H1 (cell line): ENCODE results near the gene CAVIN2. TPM values are rescaled to one million over a fixed set of nuclear protein-coding genes. Genes with fewer than 3 reads are reported as not detected.

Experiments
- polyA plus RNA-seq, 7 experiments: library from polyadenylated mRNA; depleted of rRNA in 3 of 7; stranded (reverse) in 5 of 7; unstranded in 2 of 7; fragments of >200 nt in 5 of 7; fragments of 200-250 nt in 2 of 7; gene quantifications; 1 replicate in 5 of 7; 2 replicates in 1 of 7; 4 replicates in 1 of 7; pipeline versions ENCODE4 v1.2.1 to v1.2.3, GENCODE V29; 2011 to 2013; ENCODE audit warnings: missing spikeins in 2 of 7, mixed read lengths in 2 of 7
- total RNA-seq: library from RNA; stranded (reverse); fragmentation: NEBNext Ultra II Directional; extraction: Animal tissue kit (Norgen Biotek cat#: 25700); gene quantifications from 2 replicates; pipeline ENCODE4 v1.2.1, GENCODE V29; 2021
- TF ChIP-seq, protein P1 (sequence below): fragments of 300-600 bp; sonication (generic); IDR thresholded peaks from 2 replicates; pipeline ENCODE4 v1.7.1; 2012; ENCODE audit warnings: low read length, moderate library complexity, mild to moderate bottlenecking, inconsistent platforms; ENCODE audit not compliant: insufficient replicate concordance

The CAVIN2 gene
- total and polyA plus RNA-seq, 2 of the 8 experiments (the other 6 are each of a cell fraction or from before 2014, with no cell fraction given) = 0.03 TPM; not detected in 1

DNA sequence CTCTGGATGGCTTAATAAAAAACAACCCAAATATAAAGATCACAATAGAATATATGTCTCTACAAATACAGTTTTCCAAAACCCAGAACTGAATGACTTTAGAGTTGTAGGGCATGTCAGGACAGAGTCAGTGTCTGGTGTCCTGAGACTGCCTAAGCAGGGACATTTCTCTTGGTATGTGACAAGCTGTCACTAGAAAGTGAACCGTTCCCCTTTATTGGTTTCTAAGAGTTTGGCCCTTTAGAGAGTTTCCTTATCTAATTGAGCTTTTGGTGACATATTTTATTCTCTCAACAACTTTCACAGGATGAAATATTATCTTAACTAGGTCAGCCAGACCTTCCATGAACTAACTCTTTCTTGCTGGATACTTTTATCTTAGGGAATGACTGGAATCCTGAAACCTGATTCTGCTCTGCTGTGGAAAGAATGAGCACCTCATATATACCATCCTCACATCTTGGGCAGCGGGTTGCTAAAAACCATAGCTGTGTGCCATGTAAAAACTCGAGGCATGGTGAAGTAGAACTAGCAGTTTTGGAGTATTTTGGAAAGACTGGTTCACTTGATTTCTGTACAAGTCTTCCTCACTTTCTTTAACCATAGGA is 54.8 kb downstream of the CAVIN2 start (continued):
- TF ChIP-seq, protein P1, sequence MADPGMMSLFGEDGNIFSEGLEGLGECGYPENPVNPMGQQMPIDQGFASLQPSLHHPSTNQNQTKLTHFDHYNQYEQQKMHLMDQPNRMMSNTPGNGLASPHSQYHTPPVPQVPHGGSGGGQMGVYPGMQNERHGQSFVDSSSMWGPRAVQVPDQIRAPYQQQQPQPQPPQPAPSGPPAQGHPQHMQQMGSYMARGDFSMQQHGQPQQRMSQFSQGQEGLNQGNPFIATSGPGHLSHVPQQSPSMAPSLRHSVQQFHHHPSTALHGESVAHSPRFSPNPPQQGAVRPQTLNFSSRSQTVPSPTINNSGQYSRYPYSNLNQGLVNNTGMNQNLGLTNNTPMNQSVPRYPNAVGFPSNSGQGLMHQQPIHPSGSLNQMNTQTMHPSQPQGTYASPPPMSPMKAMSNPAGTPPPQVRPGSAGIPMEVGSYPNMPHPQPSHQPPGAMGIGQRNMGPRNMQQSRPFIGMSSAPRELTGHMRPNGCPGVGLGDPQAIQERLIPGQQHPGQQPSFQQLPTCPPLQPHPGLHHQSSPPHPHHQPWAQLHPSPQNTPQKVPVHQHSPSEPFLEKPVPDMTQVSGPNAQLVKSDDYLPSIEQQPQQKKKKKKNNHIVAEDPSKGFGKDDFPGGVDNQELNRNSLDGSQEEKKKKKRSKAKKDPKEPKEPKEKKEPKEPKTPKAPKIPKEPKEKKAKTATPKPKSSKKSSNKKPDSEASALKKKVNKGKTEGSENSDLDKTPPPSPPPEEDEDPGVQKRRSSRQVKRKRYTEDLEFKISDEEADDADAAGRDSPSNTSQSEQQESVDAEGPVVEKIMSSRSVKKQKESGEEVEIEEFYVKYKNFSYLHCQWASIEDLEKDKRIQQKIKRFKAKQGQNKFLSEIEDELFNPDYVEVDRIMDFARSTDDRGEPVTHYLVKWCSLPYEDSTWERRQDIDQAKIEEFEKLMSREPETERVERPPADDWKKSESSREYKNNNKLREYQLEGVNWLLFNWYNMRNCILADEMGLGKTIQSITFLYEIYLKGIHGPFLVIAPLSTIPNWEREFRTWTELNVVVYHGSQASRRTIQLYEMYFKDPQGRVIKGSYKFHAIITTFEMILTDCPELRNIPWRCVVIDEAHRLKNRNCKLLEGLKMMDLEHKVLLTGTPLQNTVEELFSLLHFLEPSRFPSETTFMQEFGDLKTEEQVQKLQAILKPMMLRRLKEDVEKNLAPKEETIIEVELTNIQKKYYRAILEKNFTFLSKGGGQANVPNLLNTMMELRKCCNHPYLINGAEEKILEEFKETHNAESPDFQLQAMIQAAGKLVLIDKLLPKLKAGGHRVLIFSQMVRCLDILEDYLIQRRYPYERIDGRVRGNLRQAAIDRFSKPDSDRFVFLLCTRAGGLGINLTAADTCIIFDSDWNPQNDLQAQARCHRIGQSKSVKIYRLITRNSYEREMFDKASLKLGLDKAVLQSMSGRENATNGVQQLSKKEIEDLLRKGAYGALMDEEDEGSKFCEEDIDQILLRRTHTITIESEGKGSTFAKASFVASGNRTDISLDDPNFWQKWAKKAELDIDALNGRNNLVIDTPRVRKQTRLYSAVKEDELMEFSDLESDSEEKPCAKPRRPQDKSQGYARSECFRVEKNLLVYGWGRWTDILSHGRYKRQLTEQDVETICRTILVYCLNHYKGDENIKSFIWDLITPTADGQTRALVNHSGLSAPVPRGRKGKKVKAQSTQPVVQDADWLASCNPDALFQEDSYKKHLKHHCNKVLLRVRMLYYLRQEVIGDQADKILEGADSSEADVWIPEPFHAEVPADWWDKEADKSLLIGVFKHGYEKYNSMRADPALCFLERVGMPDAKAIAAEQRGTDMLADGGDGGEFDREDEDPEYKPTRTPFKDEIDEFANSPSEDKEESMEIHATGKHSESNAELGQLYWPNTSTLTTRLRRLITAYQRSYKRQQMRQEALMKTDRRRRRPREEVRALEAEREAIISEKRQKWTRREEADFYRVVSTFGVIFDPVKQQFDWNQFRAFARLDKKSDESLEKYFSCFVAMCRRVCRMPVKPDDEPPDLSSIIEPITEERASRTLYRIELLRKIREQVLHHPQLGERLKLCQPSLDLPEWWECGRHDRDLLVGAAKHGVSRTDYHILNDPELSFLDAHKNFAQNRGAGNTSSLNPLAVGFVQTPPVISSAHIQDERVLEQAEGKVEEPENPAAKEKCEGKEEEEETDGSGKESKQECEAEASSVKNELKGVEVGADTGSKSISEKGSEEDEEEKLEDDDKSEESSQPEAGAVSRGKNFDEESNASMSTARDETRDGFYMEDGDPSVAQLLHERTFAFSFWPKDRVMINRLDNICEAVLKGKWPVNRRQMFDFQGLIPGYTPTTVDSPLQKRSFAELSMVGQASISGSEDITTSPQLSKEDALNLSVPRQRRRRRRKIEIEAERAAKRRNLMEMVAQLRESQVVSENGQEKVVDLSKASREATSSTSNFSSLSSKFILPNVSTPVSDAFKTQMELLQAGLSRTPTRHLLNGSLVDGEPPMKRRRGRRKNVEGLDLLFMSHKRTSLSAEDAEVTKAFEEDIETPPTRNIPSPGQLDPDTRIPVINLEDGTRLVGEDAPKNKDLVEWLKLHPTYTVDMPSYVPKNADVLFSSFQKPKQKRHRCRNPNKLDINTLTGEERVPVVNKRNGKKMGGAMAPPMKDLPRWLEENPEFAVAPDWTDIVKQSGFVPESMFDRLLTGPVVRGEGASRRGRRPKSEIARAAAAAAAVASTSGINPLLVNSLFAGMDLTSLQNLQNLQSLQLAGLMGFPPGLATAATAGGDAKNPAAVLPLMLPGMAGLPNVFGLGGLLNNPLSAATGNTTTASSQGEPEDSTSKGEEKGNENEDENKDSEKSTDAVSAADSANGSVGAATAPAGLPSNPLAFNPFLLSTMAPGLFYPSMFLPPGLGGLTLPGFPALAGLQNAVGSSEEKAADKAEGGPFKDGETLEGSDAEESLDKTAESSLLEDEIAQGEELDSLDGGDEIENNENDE = no peak
